Activated CD4-positive, CD25-positive, alpha-beta regulatory T cell treated with anti-CD3 and anti-CD28 coated beads, Interleukin-2, amount 50 U/mL, for 24 hours (primary cell): ENCODE data around the gene CAMSAP3.

Source experiments
- ATAC-seq, 2 donors: fragments of 150-1000 bp; cut with Tn5 transposase; one replicate each; pipeline ENCODE4 v1.10.0; 2021; ENCODE audit warnings: mild to moderate bottlenecking in 1 of 2, moderate library complexity in 1 of 2

The CAMSAP3 gene, protein sequence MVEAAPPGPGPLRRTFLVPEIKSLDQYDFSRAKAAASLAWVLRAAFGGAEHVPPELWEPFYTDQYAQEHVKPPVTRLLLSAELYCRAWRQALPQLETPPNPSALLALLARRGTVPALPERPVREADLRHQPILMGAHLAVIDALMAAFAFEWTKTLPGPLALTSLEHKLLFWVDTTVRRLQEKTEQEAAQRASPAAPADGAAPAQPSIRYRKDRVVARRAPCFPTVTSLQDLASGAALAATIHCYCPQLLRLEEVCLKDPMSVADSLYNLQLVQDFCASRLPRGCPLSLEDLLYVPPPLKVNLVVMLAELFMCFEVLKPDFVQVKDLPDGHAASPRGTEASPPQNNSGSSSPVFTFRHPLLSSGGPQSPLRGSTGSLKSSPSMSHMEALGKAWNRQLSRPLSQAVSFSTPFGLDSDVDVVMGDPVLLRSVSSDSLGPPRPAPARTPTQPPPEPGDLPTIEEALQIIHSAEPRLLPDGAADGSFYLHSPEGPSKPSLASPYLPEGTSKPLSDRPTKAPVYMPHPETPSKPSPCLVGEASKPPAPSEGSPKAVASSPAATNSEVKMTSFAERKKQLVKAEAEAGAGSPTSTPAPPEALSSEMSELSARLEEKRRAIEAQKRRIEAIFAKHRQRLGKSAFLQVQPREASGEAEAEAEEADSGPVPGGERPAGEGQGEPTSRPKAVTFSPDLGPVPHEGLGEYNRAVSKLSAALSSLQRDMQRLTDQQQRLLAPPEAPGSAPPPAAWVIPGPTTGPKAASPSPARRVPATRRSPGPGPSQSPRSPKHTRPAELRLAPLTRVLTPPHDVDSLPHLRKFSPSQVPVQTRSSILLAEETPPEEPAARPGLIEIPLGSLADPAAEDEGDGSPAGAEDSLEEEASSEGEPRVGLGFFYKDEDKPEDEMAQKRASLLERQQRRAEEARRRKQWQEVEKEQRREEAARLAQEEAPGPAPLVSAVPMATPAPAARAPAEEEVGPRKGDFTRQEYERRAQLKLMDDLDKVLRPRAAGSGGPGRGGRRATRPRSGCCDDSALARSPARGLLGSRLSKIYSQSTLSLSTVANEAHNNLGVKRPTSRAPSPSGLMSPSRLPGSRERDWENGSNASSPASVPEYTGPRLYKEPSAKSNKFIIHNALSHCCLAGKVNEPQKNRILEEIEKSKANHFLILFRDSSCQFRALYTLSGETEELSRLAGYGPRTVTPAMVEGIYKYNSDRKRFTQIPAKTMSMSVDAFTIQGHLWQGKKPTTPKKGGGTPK

DNA sequence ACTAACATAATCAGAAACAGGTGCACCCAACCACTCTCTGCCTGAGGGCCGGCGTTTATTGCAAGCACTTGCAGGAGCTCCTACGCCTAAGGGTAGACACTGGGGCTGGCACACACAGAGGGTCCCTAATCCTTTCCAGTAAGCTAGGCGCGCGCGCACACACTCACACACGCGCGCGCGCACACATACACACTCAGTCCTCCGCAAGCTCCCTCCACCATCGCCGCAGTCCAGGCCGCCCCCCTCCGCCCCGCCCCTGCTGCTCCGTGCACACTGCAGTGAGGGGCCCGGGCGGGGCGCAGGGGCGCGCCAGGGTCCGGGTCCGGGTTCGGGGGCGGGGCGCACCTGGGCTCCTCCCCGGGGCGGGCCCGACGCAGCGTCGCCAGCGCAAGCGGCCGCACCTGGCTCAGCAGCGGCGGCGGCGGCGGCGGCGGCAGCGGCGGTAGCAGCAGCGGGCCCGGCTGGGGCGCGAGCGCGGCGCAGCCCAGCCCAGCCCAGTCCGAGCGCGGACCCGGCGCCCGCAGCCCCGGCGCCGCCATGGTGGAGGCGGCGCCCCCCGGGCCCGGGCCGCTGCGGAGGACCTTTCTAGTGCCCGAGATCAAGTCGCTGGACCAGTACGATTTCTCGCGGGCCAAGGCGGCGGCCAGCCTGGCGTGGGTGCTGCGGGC is at the start of gene CAMSAP3:
Gene CAMSAP3 (plus strand): TSS at position 398 of the 668 bp plus-strand sequence. CDS start 140 bp downstream, at position 538.
- ATAC-seq = peak; percentile 78 to 80

DNA sequence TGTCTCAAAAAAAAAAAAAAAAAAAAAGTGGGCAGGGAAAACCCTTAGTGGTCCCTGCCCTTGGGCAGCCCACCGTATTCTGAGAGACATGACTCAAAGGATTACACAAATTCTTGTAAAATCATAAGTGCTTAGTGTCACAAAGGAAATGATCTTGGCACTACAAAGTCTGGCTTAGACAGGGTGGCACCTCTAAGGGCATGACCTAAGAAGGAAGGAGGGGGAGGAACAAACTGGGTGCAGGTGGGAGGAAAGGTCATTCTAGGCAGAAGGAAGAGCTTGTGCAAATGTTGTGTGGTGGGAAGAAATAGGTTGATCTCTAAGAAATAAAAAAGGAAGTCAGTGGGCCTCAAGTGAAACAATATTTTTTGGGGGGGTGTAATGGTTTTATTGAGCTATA is 49.8 kb upstream of the CAMSAP3 start:
- ATAC-seq = peak; percentile 26 to 34

DNA sequence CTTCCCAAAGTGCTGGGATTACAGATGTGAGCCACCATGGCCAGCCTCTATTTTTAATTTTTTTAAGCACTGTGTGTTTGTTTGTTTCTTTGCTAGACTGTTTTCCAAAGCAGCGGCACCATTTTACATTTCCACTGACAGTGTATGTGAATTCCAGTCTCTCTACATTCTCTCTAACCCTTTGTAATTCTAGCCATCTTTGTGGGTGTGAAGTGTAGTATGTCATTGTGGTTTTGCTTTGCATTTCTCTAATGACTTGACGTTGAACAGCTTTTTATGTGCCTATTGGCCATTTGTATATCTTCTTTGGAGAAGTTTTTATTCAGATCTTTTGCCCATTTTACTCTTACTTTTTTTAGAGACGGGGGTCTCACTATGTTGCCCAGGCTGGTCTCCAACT is 48.5 kb upstream of the CAMSAP3 start:
- ATAC-seq = no peak

DNA sequence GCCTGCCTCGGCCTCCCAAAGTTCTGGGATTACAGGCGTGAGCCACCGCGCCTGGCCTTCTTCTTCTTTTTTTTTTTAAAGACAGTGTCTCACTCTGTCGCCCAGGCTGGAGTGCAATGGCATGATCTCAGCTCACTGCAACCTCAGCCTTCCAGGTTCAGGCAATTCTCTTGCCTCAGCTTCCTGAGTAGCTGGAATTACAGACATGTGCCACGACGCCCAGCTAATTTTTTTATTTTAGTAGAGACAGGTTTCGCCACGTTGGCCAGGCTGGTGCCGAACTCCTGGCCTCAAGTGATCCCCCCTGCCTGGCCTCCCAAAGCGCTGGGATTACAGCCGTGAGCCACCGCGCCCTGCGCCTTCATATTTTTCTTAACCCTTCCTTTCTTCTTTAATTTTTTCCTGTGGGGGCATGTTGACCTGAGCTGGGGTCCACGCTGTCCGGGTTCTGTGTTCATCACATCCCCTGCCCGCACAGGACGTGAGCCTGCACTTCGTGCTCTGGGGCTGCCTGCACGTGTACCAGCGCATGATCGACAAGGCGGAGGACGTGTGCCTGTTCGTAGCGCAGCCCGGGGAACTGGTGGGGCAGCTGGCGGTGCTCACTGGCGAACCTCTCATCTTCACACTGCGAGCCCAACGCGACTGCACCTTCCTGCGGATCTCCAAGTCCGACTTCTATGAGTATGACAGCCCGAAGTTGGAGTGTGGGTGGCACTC is 46.1 kb upstream of the CAMSAP3 start:
- no peak for ATAC-seq

DNA sequence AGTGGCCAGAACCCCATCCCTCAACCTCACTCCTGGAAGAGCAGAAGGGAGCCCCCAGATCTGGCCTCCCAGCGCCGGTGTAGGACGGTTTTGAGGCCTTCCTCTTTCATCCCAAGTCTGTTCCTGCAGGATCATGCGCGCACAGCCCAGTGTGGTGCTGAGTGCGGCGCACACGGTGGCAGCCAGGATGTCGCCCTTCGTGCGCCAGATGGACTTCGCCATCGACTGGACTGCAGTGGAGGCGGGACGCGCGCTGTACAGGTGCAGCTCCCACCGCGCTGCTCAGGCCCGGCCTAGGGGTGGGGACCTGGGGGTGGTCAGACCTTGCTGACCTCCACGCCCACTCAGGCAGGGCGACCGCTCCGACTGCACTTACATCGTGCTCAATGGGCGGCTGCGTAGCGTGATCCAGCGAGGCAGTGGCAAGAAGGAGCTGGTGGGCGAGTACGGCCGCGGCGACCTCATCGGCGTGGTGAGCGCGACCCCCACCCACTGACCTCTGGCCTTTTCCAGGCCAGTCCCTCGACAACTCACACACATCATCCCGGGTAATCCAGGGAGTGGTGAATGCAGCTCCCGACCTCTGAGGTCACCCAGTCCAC is 45.4 kb upstream of the CAMSAP3 start:
- ATAC-seq = no peak

DNA sequence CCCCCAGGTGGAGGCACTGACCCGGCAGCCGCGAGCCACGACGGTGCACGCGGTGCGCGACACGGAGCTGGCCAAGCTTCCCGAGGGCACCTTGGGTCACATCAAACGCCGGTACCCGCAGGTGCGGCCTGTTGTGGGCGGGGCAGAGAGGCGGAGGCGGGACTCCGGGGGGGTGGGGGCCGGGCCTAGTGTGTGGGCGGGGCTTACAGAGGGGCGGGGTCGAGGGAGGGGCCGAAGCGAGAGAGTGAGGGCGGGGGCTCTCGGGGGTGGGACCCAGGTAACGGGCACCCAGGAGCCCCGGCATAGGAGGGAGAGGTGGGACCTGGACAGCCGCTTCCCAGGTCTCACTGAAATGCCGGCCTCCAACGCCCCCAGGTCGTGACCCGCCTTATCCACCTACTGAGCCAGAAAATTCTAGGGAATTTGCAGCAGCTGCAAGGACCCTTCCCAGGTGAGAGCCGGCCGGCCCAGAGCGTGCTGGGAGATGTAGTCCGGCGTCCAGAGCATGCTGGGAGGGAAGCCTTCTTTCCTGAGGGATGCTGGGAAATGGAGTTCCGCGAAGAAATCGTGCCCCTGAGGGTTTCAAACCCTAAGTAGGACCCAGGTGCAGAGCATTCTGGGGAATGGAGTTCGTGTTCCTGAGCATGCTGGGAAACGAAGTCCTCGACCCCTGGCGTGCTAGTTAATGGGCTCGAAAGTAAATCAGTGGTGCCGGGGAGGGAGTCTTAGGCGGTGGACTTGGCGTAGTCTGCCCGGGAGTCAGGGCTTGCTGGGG is 44.5 kb upstream of the CAMSAP3 start:
- ATAC-seq = peak; percentile 20 to 58

DNA sequence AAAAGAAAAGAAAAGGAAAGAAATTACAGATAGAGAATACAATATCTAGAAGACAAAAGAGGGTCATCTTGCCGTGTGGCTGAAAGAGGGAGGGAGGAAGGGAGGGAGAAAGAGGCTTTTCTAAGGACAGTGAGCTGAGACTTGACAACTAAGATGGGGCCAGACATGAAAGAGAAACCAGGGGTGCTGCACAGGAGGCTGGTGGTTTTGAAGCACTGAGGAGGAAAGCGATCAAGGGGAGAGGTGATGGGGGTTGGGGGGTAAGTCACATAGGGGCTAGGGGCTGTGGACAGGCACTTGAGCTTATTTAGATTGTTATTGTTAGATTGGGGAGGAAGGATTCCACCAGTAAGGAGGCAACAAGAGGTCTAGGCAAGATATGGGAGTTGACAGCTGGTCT is 42.9 kb upstream of the CAMSAP3 start:
- ATAC-seq = no peak

DNA sequence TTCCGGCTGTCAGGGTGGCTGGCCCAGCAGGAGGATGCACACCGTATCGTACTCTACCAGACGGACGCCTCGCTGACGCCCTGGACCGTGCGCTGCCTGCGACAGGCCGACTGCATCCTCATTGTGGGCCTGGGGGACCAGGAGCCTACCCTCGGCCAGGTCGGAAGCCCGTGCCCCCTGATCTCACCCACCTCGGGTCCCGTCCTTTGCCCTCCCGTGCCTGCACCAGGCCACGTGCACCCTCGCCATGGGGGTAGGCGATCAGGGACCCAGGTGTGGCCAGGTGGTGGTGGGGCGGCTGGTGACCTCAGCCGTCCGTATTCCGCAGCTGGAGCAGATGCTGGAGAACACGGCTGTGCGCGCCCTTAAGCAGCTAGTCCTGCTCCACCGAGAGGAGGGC is 41.1 kb upstream of the CAMSAP3 start:
- no peak for ATAC-seq

DNA sequence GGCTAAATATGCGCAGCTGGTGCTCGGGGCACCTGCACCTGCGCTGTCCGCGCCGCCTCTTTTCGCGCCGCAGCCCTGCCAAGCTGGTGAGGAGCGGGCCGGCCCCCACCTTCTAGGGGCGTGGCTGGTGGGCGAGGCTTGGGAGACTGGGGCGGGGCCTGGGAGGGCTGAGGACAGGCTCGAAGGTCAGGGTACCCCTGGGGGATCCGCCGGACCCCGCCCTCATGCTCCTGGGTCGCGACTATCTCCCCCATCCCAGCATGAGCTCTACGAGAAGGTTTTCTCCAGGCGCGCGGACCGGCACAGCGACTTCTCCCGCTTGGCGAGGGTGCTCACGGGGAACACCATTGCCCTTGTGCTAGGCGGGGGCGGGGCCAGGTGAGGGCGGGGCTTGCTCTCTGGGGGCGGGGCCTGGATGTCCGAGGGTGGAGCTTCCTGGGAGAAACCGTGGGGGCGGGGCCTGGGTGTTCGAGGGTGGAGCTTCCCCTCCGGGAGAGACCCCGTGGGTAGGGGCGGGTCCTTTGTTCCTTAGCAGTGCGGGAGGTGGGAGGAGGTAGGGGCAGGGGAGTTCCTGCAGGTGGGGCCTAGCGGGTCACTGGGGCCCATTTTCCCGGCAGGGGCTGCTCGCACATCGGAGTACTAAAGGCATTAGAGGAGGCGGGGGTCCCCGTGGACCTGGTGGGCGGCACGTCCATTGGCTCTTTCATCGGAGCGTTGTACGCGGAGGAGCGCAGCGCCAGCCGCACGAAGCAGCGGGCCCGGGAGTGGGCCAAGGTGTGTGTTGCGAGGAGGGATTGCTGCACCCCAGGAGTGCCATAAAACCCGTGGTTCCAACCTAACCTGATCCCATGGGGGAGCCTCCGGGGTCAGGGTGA is 40.4 kb upstream of the CAMSAP3 start:
- ATAC-seq = no peak

DNA sequence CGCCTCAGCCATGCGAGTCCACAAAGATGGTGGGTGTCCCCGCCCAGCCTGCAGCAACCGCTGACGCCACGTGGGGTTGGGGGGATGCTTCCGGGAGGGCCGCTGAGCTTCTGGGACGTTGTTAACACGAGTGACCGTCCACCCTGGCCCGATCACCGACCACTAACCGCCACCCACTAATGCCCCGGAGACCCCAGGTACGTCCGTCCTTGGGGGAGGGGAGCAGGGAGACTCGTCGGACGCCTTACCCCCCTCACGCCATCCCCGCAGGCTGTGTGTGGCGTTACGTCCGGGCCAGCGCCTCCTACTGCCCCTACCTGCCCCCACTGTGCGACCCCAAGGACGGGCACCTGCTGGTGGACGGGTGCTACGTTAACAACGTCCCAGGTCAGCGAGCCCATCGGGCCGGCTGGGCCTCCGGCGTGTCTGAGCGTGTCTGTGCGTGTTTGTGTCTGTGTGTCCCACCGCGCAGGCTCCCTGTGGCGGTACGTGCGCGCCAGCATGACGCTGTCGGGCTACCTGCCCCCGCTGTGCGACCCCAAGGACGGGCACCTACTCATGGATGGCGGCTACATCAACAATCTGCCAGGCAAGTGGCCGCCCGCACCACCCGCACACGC is 38.9 kb upstream of the CAMSAP3 start:
- no peak for ATAC-seq

DNA sequence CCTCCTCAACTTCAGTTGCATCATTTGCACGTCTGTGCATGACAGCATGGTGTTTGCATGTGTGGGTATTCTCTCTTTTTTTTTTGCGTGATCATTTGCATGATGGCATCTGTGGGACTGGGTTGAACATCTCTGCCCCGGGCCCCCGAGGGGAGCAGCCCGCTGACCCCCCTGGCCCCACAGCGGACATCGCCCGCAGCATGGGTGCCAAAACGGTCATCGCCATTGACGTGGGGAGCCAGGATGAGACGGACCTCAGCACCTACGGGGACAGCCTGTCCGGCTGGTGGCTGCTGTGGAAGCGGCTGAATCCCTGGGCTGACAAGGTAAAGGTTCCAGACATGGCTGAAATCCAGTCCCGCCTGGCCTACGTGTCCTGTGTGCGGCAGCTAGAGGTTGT is 37.0 kb upstream of the CAMSAP3 start:
- ATAC-seq = no peak

DNA sequence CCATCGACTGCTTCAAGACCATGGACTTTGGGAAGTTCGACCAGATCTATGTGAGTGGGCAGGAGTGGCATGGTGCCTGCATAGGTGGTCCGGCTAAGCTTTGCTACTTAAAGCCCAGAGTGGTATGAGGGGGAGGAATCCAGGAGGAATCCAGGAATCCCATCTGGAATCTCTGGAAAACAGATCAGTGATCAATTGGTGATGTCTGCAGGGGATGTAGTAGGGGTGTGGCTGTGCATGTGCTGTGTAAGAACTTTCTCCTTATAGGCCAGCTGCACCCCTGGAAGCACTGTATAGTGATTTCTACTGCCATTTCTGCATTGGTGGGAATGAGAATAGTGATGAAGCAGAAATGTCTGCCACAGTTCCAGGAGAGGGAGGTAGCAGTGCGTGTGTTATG is 36.6 kb upstream of the CAMSAP3 start:
- no peak for ATAC-seq

DNA sequence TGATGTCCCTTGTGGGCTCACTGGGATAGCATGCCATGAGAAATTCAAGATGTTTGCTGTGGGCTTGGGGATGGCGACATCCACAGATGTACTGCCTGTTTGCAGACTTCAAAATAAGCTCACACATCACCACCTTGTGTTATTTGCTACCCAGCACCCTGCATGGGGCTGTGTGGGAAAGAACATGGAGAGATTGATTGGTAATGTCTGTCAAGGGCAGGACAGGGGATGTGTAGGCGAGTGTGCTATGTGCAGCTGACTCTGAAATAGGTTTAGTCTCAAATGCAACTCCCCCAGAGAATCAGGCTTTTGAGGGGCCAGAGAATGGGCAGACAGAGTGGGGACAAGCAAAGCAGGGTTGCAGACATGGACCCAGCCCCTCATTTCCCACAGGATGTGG is 35.4 kb upstream of the CAMSAP3 start:
- no peak for ATAC-seq

DNA sequence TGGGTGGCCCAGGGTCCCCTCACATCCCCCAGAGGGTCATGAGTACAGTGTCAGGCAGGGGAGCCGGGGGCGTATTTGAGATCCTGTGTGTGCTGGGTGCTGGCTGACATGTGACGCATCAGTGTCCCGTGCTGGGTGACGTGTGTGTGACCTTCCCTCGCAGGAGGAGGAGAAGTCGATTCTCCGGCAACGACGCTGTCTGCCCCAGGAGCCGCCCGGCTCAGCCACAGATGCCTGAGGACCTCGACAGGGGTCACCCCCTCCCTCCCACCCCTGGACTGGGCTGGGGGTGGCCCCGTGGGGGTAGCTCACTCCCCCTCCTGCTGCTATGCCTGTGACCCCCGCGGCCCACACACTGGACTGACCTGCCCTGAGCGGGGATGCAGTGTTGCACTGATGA is 34.3 kb upstream of the CAMSAP3 start:
- ATAC-seq = no peak

DNA sequence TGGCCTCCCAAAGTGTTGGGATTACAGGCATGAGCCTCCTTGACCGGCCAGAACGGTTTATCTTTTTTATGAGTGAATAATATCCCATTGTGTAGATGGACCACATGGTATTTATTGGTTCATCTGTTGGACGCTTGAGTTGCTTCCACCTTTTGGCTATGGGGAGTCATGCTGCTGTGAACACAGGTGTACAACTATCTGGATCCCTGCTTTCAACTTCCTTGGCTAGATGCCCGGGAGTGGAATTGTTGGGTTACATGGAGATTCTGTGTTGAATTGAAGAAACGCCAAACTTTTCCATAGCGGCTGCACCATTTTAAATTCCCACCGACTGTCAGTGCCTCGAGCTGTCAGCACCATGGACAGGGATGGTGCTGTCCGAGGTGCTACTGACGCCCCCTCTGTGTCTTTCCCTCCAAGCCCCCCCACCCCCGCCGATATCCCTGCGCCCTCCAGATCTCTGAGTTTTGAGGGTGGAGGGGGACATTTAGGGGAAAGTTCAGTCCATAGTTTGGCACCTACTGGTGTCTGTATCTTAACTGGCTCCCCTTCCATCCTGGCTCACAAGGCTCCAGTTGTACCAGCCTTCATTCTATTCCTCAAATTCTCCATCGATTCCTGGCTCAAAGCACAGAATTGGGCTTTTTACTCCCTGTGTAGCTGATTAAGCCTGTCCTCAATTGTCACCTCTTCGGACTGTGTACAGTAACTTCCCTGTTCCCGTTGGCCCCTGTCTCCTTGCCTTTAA is 32.8 kb upstream of the CAMSAP3 start:
- no peak for ATAC-seq

DNA sequence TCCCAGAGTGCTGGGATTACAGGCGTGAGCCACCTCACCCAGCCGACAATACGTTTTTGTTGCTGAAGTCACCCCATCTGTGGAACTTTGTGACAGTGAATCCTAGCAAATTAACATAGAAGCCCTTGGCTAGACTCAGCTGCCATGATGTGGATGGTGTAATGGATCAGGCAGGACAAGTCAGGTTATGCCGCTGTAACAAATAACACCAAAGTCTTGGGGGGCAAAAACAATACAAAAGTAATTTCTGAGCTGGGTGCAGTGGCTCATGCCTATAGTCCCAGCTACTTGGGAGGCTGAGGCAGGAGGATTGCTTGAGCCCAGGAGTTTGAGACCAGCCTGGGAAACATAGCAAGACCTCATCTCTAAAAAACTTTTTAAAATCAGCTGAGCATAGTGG is 30.8 kb upstream of the CAMSAP3 start:
- no peak for ATAC-seq

DNA sequence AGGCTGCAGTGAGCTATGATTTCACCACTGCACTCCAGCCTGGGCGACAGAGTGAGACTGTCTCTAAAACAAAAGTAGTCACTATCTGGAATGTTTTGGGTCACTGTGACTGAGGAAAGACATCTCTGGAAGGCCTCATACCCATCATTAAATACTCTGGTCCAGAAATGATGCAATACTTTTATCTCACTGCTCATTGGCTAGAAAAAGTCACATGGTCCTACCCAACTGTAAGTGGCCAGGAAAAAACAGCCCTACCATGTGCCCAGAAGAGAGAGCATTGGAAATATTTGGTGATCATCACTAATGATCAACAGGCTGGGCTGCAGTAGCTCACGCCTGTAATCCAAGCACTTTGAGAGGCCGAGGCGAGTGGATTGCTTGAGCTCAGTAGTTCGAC is 30.3 kb upstream of the CAMSAP3 start:
- ATAC-seq = no peak

DNA sequence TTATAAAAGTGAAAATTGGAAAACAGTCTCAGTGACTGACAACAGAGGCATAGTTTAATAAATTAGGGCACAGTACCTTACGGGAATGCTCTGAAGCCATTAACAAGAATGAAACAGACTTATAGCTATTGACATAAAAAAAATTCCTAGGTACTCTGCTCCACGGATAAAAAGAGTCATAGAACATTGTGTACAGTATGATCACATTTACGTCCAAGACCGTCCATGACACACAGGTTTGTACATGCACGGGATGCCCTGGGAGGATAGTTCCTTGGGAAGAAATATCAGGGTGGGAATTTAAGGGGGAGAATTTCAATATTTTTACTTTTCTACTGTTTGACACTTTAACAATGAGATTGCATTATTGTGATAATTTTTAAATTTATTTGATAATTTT is 24.9 kb upstream of the CAMSAP3 start:
- ATAC-seq = no peak
